Renal cortex interstitium (tissue), 11 donors: ENCODE measurements around the gene FLOT2. TPM values are rescaled to one million over a fixed set of nuclear protein-coding genes. Genes with fewer than 3 reads are reported as not detected.
"Not testable (repeated sequence)": the region's sequence is repeated elsewhere in the genome, so short reads cannot be mapped to it uniquely, and the experiment has no call there.

Source experiments
- DNase-seq, 11 donors: peaks; one replicate each; pipeline ENCODE4 v3.0.0-alpha.2; 2013; ENCODE audit warnings: low read depth in 9 of 11, low spot score in 4 of 11; ENCODE audit errors: extremely low read depth in 1 of 11
- polyA plus RNA-seq, 3 donors: library from polyadenylated mRNA; unstranded; fragments of 120-200 nt; gene quantifications; one replicate each; pipeline ENCODE4 v1.2.1, GENCODE V29; 2013; ENCODE audit not compliant: insufficient read length in 3 of 3

Gene FLOT2
- polyA plus RNA-seq, 3 donors, result 77.6 to 96.1 (median 91.7) TPM

DNA sequence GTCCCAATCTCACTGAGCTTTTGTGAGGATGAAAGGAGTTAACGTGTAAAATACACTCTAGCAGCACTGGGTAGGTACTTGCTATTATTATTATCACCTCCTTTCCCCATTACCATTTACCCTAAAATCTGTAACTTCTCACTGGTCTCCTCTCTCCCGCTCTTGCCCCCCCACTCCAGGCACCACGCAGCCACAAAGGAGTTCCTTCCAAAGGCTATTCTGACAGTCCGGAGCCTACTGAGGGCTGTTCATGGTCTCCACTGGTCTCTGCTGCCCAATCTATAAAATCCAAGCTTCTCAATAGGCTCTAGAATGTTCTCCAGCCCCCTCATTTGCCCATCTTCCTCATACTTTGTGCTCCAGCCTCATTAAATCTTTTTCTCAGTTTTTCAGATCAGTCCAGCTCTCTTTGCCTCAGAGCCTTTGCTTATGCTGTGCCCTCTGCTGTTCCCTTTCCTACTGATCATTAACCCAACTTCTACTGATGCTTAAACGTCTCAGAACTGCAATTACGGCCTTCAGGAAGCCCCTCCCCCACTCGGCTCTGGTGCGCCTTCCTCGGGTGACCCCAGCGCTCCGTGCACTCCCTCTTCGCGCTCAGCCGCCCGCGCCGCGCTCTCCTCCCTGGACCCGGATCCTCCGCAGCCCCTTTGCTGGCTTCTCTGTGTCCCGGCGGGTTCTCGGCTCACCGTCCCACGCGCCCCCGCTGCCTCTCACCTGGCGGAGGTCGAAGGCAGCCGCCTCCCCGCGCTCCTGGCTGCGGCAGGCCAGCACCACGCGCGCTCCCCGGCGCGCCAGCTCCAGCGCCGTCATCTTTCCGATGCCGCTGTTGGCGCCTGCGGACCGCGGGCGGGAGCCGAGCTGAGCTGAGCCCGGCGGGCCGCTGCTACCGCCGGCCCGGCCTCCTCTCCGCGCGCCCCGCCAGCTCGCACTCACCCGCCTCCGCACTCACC, 4.6 kb upstream of the FLOT2 start:
- peak in 7 of 11 donors; percentile 40 to 68 (median 47) for DNase-seq

DNA sequence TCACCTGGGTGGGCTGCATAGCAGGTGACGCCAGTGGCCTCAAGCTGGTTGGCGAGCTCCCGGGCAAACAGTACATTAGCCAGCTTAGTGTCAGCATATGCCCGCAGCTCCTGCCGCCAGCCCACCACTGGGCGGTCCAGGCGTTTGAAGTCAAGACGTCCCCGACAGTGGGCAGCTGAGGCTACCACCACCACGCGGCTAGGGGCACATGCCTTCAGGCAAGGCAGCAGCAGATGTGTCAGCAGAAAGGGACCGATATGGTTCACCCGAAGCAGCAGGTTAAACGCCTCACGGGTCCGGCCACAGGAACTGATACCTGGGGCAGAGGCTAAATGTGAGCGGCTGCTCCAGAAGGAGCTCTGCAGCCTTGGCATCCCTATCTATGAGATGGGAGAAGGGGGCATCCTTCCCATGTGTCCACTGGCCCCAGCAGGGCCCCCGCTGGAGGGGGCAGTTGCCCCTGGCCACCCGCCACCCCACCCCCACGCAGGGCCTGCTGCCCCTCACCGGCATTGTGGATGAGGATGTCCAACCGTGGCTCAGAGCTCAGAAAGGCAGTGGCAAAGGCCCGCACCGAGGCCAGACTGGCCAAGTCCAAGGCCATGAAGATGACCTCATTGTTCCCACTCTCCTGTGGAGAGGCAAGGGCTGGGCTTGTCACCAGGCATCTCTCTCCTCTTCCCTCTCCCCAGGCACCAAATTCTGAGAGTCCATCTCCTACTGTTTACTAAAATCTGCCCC, 3.6 kb upstream of the FLOT2 start:
- DNase-seq, result no peak

DNA sequence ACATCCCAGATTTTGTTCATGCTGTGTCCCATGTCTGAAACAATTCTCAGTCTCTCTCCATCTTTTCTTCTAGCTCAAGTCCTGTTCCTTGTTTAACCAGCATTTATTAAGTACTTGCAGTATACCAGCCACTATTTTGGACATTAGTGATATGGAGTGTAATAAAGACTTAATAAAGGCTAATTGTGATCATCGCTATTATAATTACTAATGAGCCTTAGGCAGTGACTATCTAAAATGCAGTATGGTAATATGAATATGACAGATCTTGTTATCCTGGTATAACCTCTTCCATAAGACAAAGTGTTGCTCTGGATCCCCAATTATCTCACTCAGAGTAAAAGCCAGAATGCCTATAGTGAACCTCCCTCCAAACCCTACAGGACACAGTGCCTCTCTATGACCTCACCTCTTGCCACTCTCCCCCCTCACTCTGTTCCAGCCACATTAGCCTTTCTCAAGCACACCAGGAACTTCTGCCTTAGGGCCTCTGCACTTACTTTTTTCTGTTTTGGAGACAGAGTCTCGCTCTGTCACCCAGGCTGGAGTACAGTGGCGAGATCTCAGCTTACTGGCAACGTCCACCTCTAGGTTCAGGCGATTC, 1.8 kb upstream of the FLOT2 start:
- DNase-seq, result no peak

DNA sequence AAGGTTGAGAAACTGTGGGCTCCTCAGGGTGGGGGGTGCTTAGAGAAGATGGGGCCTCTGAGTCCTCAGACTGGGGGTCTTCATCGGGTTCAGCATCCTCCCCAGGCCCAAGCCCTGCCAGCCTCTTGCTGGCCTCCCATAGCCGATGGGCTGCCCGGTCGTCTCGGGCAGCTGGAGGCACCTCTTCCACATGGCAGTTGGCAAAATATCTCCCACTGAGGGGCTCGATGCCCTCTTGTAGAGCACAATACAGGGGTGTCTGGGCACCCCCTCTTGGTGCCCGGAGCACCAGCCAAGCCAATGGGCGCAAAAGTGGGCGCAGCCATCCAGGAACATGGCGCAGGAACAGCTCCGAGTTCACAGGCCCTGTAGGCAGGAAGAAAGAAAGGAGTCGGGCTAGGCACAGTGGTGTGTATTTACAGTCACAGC, 1.0 kb upstream of the FLOT2 start:
- no peak for DNase-seq

DNA sequence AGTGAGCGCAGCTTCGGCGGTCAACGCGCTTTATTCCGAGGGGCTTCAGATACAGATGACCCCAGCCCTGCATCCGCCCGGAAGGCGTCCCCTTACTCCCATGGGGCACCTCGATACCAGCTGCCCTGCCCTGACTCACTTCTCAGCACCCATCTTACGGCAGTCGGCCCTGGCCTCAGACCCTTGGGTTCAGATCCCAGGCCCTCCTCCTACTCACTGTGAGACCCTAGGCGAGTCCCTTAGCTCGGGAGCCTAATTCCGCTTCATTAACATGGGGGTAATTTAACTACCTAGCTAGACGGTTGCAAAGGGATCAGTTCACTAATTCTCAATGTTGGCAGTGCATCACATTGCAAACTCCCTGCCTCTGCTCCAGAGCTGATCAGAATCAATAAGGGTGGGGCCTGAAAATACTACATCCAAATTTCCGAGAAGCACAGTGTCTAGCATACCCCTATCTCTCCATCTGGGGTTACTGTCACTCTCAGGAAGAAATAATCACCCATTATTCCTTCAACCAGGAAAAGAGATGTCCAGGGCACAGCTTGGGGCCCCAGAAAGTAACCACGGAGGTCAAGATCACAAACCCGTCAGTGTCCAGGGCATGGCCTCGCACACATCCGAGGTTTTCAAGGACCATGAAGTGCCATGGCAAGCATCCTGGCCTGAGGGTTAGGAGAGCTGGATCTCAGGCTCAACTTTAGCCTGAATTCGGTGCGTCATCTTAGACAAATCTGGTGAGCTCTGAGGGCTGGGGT, 415 bp upstream of the FLOT2 start:
- no peak for DNase-seq

DNA sequence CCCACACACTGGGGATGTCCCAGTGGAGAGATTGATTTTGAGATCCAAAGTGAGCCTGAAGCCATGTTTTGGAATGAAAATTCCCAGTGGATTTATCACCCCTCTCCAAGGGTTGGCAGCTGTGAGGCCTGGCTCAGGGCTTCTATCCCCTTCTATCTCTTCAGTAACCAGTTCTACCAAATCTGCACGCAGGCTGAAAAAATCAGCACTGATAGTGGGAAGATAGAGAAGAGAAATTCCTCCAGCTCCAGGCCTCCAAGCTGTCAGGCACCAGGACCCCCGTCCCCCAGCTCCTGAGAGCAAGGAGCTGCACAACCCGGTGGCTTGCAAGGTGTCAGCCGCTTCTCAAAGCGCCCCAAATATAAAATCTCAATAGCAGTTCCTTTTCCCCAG, 1.0 kb downstream of the FLOT2 start:
- no peak for DNase-seq

DNA sequence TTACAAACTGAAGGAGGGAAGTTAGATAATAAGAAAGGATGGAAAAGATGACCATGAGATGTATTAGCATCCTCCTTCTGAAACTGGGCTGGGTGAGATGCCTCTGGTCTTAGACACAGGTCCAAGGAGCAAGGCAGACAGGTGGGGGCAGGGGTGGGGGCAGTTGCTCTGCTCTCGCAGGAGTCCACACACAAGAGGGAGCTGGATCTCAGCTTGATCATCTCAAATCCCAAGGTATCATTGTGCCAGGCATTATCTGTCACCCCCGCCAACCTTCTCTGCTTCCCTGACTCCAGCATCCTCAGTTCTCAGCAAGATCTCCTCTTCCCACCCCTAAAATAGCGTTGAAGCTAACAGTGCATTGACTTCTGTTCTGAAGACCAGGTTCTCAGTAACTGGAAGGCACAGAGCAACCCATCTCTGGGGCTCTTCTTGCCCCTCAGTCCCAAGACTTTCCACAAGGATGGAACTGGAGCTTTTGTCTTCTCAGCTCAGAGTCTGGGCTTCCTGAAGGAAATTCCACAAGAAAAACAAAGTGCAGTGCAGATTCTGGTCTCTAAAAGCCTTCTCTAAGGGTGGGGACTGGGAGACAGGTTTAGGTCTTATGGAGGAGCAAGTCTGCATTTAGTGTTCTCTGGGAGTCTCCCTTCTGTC, 1.6 kb downstream of the FLOT2 start:
- no peak for DNase-seq

DNA sequence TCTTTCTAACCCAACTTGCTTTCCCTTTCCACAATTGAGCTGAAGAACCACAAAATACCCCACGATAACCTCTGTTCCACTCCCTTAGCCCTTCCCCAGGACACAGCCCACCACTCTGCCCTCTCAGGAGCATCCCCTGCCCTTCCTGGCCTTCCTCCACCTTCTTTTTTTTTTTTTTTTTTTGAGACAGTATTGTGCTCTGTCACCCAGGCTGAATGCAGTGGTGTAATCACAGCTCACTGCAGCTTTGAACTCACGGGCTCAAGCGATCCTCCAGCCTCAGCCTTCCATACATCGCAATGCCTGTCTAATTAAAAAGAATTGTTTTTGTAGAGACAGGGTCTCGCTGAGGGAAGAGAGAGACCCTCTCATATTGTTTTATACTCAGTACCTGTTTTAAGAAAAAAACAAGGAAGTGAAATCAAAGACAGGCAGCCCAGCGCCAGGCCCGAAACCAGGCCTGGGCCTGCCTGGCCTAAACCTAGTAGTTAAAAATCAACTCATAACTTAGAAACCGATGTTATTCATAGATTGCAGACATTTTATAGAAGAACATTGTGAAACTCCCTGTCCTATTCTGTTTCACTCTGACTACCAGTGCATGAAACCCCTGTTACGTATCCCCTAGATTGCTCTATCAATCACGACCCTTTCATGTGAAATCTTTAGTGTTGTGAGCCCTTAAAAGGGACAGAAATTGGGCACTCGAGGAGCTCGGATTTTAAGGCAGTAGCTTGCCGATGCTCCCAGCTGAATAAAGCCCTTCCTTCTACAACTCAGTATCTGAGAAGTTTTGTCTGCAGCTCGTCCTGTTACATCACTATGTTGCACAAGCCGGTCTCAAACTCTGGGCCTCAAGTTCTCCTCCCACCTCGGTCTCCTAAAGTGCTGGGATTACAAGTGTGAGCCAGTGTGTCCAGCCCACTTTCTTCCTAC, 4.0 kb downstream of the FLOT2 start:
- DNase-seq, result not testable (repeated sequence)

DNA sequence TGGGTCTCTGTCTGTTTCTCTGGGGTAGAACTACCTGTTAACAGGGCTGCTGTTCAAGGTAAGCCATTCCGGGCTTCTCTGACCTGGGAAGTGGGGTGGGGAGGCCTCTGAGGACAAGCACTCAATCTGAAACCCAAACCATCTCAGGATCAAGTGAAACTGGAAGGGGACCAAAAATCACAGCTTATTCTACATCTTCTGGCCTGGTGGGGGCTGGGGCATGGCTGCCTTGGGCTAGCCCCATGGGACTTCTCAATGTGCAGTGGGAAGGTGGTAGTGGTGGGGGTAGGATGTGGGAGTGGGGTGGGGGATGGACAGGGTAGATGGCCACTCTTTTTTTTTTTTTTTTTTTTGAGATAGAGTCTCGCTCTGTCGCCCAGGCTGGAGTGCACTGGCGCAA, 5.5 kb downstream of the FLOT2 start:
- no peak for DNase-seq

DNA sequence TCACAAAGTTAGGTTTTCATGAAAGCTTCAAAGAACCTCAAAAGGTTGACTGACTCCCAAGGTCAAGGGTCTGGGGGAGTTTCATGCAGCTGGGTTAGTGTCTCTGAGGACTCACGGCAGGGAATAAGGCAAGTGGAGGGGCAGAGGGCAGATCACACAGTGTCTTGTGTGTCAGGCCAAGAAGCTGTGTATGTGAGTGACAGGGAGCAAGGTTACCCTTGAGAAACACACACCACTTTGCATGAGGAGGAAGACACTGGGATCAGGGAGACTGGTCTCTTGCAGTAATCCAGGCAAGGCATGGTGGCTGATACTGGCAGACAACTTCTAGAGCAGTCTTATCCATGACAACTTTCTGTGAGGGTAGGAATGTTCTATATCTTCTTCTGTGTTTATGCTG, 6.3 kb downstream of the FLOT2 start:
- DNase-seq, result no peak

DNA sequence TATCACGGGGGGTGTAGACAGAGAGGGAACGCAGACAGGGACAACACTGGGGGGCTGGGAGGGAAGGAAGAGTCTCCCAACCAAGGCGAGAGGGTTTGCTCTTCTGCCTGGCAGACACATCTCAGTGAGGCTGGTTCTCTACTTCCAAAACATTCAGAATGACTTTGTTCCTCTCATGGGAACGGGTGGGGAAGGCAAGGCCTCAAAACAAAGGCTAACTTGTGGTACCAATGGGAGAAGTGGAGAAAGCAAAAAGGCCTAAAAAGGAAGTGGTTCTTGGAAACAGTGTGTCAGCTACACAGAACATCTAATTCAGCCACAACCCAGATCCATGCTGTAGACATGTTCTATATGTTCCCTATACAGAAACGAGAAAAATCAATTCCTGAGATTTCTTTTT, 7.5 kb downstream of the FLOT2 start:
- DNase-seq, result no peak

DNA sequence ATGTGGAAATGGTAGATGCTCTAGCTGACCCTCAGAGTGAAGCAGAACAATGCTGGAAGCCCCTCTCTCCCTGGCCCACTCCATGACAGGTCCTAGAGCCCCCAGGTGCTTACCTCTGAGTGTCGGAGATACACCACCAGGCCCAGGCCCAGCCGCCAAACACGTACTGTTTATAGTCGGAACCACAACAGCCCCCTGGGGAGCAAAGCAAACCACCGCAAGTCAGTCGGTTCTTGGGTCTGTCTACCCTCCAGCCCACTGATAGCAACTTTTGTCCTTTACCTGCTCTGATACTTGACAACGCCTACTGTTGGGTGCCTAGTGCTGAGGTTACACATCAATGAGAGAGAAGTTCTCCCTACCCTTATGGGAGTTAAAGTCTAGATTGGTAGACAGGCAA, 8.7 kb downstream of the FLOT2 start:
- no peak for DNase-seq

DNA sequence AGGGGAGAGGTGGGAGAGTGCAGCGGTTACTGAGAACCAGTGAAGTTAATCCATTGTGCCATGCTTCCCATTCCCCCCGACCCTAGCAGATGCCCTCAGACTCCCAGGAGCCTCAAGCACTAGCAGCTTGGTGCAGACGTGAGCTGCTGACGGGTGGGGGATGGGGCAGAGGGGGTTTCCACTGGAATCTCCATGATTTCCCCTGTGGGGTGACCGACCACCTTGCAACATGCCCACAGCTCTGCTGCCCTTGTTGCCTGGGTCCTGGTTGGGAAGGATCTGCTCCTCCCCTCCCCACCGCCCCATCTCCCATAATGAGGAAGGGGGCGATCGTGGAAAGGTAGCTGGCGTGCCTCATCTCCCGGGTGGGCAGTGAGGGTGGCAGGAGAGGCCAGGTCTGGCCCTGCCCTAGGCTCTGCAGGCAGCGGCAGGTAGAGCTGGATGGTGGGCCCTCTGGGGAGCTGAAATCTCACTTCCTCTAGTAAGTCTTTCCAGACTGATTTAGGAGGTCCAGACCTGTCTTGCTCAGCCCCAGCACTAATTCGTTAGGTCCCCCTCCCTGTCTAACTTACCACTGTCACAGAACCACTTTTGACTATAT, 9.6 kb downstream of the FLOT2 start:
- no peak for DNase-seq

DNA sequence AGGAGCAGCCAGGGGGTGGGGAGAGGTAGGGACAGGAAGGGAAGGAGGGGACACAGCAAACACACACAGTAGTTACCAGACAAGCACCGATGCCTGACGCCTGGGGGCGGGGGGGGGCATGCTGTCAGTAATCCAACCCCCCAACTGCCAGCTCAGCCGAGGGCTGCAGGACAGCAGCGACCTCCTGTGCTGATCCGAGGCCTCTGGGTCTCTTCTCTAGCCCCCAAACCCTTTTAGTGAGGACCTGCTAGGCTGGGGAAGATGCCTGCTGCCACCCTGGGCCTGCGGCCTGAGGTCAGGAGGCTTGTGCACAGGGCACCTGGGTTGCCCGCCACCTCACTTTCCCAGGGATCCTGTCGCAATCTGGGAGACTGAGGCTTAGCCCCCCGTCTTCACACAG, 11.6 kb downstream of the FLOT2 start:
- no peak for DNase-seq

DNA sequence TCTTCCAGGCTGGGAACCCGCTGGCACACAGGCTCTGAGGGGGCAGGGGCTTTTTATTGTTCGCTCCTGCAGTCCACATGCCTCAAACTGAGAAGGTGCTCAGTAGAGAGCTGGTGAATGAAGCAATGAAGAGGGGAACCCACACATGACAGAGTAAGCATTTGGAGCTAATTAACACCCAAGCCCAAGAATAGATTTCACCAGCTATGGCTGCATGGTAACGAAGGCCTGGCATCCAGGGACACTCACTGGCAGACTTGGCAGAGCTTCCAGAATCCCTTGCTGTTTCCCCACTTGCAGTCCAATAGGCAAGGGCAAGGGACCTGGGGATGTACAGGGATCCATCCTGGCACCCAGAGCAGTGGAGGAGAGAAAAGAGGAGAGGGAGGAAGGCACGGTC, 12.2 kb downstream of the FLOT2 start:
- no peak for DNase-seq

DNA sequence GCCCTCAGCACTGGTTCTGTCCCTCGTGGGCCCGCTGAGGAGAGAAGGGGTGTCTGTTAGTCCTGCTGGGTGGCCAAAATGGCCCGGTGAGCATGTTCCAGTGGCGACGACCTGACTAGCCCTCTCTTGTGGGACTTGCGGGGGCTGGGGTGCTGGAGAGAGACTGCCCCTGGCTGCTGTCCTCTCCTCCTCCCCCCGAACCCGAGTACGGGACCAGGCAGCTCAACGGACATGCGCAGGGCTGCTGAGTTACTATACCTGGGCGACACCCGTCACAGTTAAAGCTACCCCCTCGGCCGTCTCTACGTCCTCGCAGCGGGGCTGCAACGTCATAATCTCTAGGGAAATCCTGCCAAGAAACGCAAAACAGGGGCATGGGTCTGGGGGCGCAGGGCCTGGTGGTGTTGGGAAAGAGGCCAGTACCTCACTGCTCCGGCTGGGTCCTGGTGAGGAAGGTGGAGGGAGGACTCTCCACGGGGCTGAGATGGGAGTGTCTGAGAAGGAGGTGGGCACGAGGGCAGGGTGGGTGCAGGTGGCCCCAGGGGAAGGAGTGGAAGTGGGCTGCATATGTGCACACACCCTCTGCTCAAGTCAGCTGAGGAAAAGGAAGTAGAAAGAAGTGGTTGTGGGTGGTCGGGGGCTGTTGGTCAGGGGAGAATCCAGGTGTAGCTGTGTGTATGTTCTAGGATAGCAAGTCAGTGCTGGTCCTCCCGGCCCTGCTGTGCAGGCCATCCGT, 13.4 kb downstream of the FLOT2 start:
- DNase-seq, result no peak
